ENCODE data around the gene SEMA6B.

SEMA6B gene

GRCh38 chr19:4587527-4587926 is 28.0 kb upstream of the SEMA6B start:
- no peak for DNase-seq (ENCODE audit: low read depth)
- no peak for TF ChIP-seq CTCF (conservative IDR thresholded peaks at IDR 0.05; ENCODE audit: low read depth, low read length)
- H3K4me3 ChIP-seq (ENCODE audit: low read length), result no peak overlapping the region

- DNase-seq (ENCODE audit: low read depth), result no peak
- H3K4me3 ChIP-seq (ENCODE audit: low read length), result no peak overlapping the region
- no peak for TF ChIP-seq CTCF (conservative IDR thresholded peaks at IDR 0.05; ENCODE audit: low read depth, low read length)
Measured at GRCh38 chr19:4586691-4587090, 27.2 kb upstream of the SEMA6B start.

GRCh38 chr19:4586245-4586644 is 26.8 kb upstream of the SEMA6B start:
- H3K4me3 ChIP-seq (ENCODE audit: low read length), result no peak overlapping the region
- no peak for DNase-seq (ENCODE audit: low read depth)
- TF ChIP-seq CTCF (conservative IDR thresholded peaks at IDR 0.05; ENCODE audit: low read depth, low read length), result no peak

GRCh38 chr19:4585556-4585955 is 26.1 kb upstream of the SEMA6B start:
- no peak for TF ChIP-seq CTCF (conservative IDR thresholded peaks at IDR 0.05; ENCODE audit: low read depth, low read length)
- no peak overlapping the region for H3K4me3 ChIP-seq (ENCODE audit: low read length)
- DNase-seq (ENCODE audit: low read depth), result no peak

GRCh38 chr19:4584670-4585460 is 25.4 kb upstream of the SEMA6B start:
- H3K4me3 ChIP-seq (ENCODE audit: low read length), result peak overlapping the region; percentile 58
- TF ChIP-seq CTCF (conservative IDR thresholded peaks at IDR 0.05; ENCODE audit: low read depth, low read length), result no peak
- no peak for DNase-seq (ENCODE audit: low read depth)

- peak overlapping the region; percentile 58 for H3K4me3 ChIP-seq (ENCODE audit: low read length)
- DNase-seq (ENCODE audit: low read depth), result no peak
- no peak for TF ChIP-seq CTCF (conservative IDR thresholded peaks at IDR 0.05; ENCODE audit: low read depth, low read length)
Measured at GRCh38 chr19:4583961-4584669, 24.6 kb upstream of the SEMA6B start.
